ENCODE data around the gene C2CD4C. TPM values are rescaled to one million over a fixed set of nuclear protein-coding genes. Genes with fewer than 3 reads are reported as not detected.

The C2CD4C gene, protein sequence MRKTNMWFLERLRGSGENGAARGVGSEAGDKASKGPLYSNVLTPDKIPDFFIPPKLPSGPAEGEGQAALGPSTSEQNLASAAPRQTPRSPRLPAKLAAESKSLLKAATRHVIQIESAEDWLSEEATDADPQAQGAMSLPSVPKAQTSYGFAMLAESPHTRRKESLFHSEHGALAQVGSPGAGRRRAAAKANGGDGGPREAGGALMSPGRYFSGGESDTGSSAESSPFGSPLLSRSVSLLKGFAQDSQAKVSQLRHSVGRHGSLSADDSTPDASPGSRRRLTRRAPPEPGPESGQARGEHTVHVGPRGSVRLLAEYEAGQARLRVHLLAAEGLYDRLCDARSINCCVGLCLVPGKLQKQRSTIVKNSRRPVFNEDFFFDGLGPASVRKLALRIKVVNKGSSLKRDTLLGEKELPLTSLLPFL
- under 0.01 and 0.28 TPM in 2 replicates for total RNA-seq

DNA sequence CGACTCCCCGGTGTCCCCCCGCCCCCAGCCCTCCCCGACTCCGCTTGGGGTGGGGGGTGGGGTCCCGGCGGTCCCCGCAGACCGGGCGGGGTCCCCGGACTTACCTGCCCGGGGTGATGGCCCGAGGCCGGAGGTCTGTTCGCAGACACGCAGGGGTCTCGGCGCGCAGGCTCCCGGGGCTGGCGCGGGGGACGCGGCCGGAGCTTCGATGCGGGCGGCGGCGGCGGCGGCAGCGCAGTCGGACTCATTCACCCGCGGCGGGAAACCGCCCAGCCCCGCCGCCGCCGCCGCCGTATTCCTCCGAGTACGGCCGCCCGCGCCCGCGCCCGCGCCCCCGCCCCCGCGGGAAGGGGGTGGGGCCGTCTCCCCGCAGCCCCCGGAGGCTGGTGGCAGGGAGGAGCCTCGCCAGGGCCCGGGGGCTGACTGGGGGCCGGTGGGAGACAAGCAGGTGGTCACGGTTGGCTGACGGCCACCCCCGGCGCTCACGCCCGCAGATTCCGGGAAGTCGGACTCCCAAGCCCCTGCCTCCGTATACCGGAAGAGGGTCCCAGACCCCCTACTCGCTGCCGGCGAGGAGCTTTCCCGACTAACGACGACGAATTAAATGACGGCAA is at the start of gene C2CD4C:
Gene C2CD4C, minus strand, starts transcription at position 246 of the 614 bp plus-strand sequence. CDS start 786 bp downstream, outside the sequence.

Other genes starting within 250 kb of the C2CD4C start
- 7.3 and 51.1 TPM in 2 replicates for gene PLPP2, start 117.7 kb downstream of the C2CD4C start, total RNA-seq
- gene MIER2, start 64.4 kb downstream of the C2CD4C start, total RNA-seq: 18.4 and 60.6 TPM in 2 replicates
- gene SHC2, start 51.9 kb upstream of the C2CD4C start, total RNA-seq: 0.78 and 1.8 TPM in 2 replicates
- under 0.01 TPM in 1 of 2 replicates, not detected in the other for gene MADCAM1, start 87.3 kb upstream of the C2CD4C start, total RNA-seq
- gene TPGS1, start 98.3 kb upstream of the C2CD4C start, total RNA-seq: 20.6 and 35.6 TPM in 2 replicates
- gene CDC34, start 122.6 kb upstream of the C2CD4C start, total RNA-seq: 54.3 and 60.8 TPM in 2 replicates
- gene GZMM, start 134.9 kb upstream of the C2CD4C start, total RNA-seq: not detected in 2 replicates
- gene BSG, start 163.4 kb upstream of the C2CD4C start, total RNA-seq: 507 and 644 TPM in 2 replicates
- 1.2 and 3.5 TPM in 2 replicates for gene HCN2, start 180.7 kb upstream of the C2CD4C start, total RNA-seq
- 24.3 and 37.9 TPM in 2 replicates for gene POLRMT, start 224.4 kb upstream of the C2CD4C start, total RNA-seq
- not detected in 2 replicates for gene FGF22, start 230.7 kb upstream of the C2CD4C start, total RNA-seq